Fibroblast of mammary gland (primary cell): ENCODE data around the gene FAM3C.
A peak's percentile ranks its signal among the peaks of the same experiment; 100 is the strongest.
"Not testable (repeated sequence)": the region's sequence is repeated elsewhere in the genome, so short reads cannot be mapped to it uniquely, and the experiment has no call there.

Source experiments
- DNase-seq: peaks from one replicate; pipeline ENCODE4 v3.0.0-alpha.2; 2010; ENCODE audit warnings: low read depth
- H3K4me3 ChIP-seq: 2 replicates; pipeline ENCODE4 v1.5.1; 2011; ENCODE audit warnings: low read depth, mild to moderate bottlenecking, low read length, moderate library complexity; ENCODE audit not compliant: control insufficient read depth
- TF ChIP-seq, protein P1 (sequence below): conservative IDR thresholded peaks from 2 replicates; pipeline ENCODE4 v1.5.1; 2011; ENCODE audit warnings: low read depth, low read length, inconsistent platforms; ENCODE audit not compliant: control insufficient read depth, insufficient read depth

The FAM3C gene

DNA sequence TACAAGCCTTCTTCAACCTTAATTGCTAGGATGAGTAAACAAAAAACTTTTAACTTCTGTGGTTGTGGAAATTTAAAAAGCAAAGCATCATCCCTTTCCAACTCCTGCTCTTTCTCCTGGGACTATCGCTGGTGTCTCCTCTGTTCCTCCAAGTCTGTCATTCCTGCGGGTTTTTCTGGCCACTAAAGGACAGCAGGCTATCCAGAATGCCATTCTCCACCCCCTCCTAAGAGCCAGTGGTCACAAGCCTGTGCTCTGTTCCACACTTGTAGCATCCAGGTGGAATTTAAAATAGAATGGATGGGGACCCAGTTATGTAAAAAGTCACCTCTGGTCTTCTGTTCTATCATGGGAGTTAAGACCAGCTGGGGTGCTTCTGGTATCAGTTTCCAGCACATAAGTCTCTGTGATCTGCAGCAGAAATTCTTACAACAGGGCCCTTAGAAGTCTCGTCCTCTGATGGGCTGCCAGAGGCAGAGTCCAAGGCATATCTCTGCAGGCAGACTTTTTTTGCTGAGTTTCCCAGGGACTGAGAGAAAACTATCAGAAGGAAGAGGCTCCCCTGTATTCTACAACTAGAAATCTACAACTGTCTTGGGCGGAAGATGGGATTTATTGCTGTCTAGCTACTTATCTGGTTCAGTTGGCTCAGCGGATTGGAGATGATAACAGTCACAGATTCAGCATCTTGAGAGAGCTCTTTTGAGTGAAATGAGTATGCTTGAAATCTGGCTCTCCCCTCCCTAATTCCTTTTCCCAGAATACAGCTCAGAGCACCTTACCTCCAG is 72.4 kb downstream of the FAM3C start:
- DNase-seq = no peak
- TF ChIP-seq, protein P1, sequence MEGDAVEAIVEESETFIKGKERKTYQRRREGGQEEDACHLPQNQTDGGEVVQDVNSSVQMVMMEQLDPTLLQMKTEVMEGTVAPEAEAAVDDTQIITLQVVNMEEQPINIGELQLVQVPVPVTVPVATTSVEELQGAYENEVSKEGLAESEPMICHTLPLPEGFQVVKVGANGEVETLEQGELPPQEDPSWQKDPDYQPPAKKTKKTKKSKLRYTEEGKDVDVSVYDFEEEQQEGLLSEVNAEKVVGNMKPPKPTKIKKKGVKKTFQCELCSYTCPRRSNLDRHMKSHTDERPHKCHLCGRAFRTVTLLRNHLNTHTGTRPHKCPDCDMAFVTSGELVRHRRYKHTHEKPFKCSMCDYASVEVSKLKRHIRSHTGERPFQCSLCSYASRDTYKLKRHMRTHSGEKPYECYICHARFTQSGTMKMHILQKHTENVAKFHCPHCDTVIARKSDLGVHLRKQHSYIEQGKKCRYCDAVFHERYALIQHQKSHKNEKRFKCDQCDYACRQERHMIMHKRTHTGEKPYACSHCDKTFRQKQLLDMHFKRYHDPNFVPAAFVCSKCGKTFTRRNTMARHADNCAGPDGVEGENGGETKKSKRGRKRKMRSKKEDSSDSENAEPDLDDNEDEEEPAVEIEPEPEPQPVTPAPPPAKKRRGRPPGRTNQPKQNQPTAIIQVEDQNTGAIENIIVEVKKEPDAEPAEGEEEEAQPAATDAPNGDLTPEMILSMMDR = no peak
- H3K4me3 ChIP-seq = no peak overlapping the region

DNA sequence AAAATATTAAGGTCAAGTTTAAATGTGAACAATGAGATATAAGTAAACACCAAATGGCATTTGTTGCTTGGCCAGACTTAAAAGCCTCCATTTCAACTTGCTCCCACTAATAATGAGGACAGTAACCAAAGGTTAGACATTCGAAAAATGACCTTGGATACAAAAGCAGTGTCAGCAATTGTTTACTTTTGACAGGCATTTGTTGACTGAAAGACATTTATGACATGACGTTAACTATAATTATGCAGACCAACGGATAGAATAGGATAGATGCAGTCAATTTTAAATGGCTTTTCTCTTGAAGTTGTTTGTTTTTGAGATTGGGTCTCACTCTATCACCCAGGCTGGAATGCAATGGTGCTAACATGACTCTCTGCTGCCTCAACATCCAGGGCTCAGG is 73.6 kb downstream of the FAM3C start:
- DNase-seq = no peak
- H3K4me3 ChIP-seq = no peak overlapping the region
- TF ChIP-seq, protein P1 = no peak

DNA sequence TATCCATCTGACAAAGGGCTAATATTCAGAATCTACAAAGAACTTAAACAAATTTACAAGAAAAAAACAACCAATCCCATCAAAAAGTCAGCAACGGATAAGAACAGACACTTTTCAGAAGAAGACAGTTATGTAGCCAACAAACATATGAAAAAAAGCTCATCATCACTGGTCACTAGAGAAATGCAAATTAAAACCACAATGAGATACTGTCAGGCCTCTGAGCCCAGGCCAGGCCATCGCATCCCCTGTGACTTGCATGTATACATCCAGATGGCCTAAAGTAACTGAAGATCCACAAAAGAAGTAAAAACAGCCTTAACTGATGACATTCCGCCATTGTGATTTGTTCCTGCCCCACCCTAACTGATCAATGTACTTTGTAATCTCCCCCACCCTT is 80.9 kb downstream of the FAM3C start:
- not testable (repeated sequence) for H3K4me3 ChIP-seq, DNase-seq

DNA sequence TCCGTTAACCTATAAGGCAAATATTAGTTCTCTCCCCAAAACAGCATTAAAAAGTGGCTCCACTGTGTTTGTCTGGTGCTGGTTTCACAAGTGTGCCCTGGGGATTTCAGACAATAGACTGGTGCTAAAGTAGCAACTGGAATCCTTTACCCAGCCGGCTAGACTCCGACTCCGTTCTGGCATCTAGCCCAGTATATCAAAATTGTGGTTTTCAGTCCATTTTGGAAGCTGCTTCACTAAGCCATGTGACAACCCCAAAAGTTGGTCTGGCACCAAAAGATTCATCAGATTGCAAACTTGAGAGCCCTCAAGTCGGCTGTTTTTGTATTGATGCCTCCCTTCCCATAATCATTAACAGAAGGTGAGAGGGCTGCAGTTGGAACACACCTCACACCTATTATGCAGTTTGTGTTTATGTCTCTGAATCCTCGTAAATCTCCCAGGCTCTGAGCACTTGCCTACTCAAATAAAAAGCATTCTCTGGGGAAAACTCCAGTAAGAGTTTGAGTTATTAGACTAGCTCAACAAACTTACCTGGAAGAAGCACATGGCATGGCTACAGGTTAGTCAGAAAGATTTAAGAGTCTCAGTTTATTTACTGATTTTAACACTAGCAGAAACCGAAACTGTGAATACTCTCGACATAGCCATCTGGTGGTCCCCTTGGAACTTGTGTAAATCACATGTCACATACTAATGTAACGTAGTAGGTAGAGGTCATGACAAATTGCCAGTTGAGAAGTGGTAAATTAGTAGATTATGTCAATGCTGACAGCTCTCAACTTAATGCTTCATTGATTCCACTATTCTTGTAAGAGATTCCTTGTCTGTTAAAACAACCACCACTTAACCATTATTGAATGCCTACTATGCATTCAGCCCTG is 82.1 kb downstream of the FAM3C start:
- no peak overlapping the region for H3K4me3 ChIP-seq
- peak; percentile 75 for DNase-seq
- TF ChIP-seq, protein P1 = no peak

DNA sequence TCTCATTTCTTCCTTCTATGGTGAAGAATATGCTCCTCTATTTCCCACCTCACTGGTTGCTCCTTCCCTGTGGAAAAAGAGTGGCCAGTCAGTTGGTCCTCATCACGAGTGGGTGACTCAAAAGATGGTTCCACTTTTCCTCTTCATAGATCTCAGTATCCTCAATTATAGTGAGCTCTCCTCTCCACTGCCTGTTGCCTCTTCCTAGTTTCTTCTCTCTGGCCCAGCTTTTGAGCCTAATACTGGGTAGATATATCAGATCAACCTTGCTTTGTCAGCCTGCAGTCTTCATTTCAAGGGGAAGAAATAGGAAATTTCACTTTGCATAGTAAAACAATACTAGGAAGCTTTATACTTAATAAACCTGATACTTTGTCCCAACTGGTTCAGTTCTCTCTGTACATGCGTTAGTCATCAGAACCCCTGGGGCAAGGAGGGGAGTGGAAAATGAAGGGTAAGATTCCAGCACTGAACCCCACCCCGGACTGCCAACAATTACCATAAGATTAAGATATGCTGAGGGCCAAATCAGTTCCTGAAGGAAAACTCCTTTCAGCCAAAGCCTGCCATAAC is 82.8 kb downstream of the FAM3C start:
- H3K4me3 ChIP-seq = no peak overlapping the region
- TF ChIP-seq, protein P1 = no peak
- DNase-seq = no peak

DNA sequence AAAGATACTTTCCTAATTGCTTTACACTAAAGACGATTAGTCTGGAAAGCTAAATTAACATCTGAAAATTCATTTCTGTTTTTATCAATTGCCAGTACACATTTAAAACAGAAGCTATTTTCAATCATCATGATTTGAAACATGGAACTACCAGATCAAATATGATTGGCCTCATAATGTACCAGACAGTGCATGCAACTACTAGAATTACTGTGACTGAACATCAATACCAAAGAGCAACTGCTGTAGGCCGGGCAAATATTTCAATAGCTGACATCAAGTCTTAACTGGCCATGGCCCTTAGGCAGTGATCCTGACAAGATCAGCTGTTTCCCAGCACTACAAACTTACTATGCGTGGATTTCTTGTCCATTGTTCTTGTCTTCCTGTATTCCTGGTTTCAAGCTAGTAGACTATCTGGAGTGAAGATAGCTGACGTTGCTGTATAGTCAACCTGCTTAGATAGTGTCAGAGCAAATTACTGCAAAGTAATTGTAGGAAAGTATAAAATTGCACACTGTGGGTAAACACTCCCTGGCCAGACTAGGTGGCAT is 89.0 kb downstream of the FAM3C start:
- DNase-seq = no peak
- no peak overlapping the region for H3K4me3 ChIP-seq
- TF ChIP-seq, protein P1 = no peak
